Loucy (cell line): Measurements from ENCODE around the gene SORBS1.

Experiments used
- H2AFZ ChIP-seq: fragments of 200-600 bp; sonication (generic); 2 replicates; pipeline ENCODE4 v1.6.0; 2016; ENCODE audit warnings: antibody characterized with exemption, mild to moderate bottlenecking, low read length, moderate library complexity
- H3F3A ChIP-seq: fragments of 200-600 bp; 2 replicates; pipeline ENCODE4 v1.6.0; 2016; ENCODE audit warnings: antibody characterized with exemption, low read depth, mild to moderate bottlenecking
- H3K27me3 ChIP-seq: fragments of 200-600 bp; sonication (generic); 2 replicates; pipeline ENCODE4 v1.6.1; 2014; ENCODE audit warnings: low read length, mild to moderate bottlenecking; ENCODE audit not compliant: insufficient read depth, poor library complexity, severe bottlenecking
- H3K36me3 ChIP-seq: fragments of 200-600 bp; sonication (generic); 2 replicates; pipeline ENCODE4 v1.6.1; 2016; ENCODE audit warnings: low read length; ENCODE audit not compliant: insufficient read depth
- H3K4me1 ChIP-seq: fragments of 200-600 bp; sonication (generic); 2 replicates; pipeline ENCODE4 v1.5.1; 2014; ENCODE audit warnings: low read length, mild to moderate bottlenecking; ENCODE audit not compliant: insufficient read depth, poor library complexity, severe bottlenecking
- H3K4me2 ChIP-seq: fragments of 200-600 bp; sonication (generic); 2 replicates; pipeline ENCODE4 v1.6.0; 2014; ENCODE audit warnings: antibody characterized with exemption, low read length, low read depth, mild to moderate bottlenecking; ENCODE audit not compliant: poor library complexity, severe bottlenecking
- H3K4me3 ChIP-seq: fragments of 200-600 bp; sonication (generic); 2 replicates; pipeline ENCODE4 v1.5.1; 2014; ENCODE audit warnings: low read length, mild to moderate bottlenecking, mixed read lengths; ENCODE audit not compliant: poor library complexity, severe bottlenecking
- H3K79me2 ChIP-seq: fragments of 200-600 bp; sonication (generic); 2 replicates; pipeline ENCODE4 v1.6.1; 2014; ENCODE audit warnings: low read length; ENCODE audit not compliant: insufficient read depth
- H3K9ac ChIP-seq: fragments of 200-600 bp; sonication (generic); 2 replicates; pipeline ENCODE4 v1.6.0; 2014; ENCODE audit warnings: mild to moderate bottlenecking, low read depth, low read length, moderate library complexity; ENCODE audit not compliant: poor library complexity, severe bottlenecking
- H3K9me2 ChIP-seq: fragments of 200-600 bp; sonication (generic); replicated peaks from 2 replicates; pipeline ENCODE4 v1.6.1; 2016; ENCODE audit warnings: low read depth, low read length, mixed read lengths
- H3K9me3 ChIP-seq: fragments of 200-600 bp; sonication (generic); 2 replicates; pipeline ENCODE4 v1.6.1; 2014; ENCODE audit warnings: mild to moderate bottlenecking, antibody characterized with exemption, low read length, low read depth; ENCODE audit not compliant: insufficient read depth
- H4K20me1 ChIP-seq: fragments of 200-600 bp; sonication (generic); 2 replicates; pipeline ENCODE4 v1.6.0; 2014; ENCODE audit warnings: antibody characterized with exemption, low read length, mild to moderate bottlenecking; ENCODE audit not compliant: insufficient read depth, poor library complexity, severe bottlenecking
- EZH2phosphoT487 ChIP-seq: fragments of 200-600 bp; IDR thresholded peaks from 2 replicates; pipeline ENCODE4 v1.6.1; 2018; ENCODE audit warnings: antibody characterized with exemption, mild to moderate bottlenecking, moderate library complexity, borderline replicate concordance
- TF ChIP-seq, protein P1 (sequence below): fragments of 200-600 bp; sonication (generic); conservative IDR thresholded peaks from 2 replicates; pipeline ENCODE4 v1.5.1; 2014; ENCODE audit warnings: mild to moderate bottlenecking, antibody characterized with exemption, low read length

The SORBS1 gene

DNA sequence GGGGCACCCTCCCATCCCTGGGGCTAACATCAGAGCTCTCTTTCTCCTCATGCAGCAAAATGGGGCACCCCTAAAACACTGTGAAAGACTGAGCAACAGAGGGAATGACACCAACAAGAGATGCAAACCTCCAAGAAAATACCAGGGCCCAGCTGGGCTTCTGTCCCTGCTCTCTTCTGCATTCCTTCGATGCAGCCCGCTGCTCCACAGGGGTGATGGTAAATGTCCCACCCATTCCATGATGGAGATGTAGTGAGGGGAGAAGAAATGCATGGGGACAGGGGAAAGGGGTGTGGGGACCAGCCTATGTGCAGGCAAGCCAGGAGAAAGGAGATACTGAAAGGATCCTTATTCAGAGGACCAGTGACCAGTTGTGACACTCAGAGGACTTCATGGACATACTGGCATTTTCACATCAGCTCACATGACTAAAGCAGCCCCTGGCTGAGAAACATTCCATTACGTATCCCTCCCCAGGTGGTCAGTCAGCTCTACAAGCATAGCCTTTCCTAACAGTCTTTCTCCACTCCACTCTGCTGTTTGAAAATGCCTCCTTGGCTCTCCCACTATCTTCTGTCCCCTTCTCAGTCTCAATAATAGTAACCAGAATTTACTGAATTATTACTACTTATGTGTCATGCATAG lies 13.3 kb downstream of the SORBS1 start:
- Histone ChIP-seq H3K4me2 (no peak overlapping the region), H3K9me2 (no peaks in the 10 kb centered on the region), H3F3A (no peaks in the 10 kb centered on the region), H3K27me3 (no peaks in the 10 kb centered on the region), H3K9ac (no peak overlapping the region), H2AFZ (no peak overlapping the region), H3K79me2 (no peaks in the 10 kb centered on the region), H3K4me3 (no peak overlapping the region), H3K9me3 (no peaks in the 10 kb centered on the region), H3K4me1 (no peaks in the 10 kb centered on the region), H3K36me3 (no peaks in the 10 kb centered on the region), H4K20me1 (no peaks in the 10 kb centered on the region)
- TF ChIP-seq, protein P1, sequence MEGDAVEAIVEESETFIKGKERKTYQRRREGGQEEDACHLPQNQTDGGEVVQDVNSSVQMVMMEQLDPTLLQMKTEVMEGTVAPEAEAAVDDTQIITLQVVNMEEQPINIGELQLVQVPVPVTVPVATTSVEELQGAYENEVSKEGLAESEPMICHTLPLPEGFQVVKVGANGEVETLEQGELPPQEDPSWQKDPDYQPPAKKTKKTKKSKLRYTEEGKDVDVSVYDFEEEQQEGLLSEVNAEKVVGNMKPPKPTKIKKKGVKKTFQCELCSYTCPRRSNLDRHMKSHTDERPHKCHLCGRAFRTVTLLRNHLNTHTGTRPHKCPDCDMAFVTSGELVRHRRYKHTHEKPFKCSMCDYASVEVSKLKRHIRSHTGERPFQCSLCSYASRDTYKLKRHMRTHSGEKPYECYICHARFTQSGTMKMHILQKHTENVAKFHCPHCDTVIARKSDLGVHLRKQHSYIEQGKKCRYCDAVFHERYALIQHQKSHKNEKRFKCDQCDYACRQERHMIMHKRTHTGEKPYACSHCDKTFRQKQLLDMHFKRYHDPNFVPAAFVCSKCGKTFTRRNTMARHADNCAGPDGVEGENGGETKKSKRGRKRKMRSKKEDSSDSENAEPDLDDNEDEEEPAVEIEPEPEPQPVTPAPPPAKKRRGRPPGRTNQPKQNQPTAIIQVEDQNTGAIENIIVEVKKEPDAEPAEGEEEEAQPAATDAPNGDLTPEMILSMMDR: no peak
- TF ChIP-seq EZH2phosphoT487: no peak

DNA sequence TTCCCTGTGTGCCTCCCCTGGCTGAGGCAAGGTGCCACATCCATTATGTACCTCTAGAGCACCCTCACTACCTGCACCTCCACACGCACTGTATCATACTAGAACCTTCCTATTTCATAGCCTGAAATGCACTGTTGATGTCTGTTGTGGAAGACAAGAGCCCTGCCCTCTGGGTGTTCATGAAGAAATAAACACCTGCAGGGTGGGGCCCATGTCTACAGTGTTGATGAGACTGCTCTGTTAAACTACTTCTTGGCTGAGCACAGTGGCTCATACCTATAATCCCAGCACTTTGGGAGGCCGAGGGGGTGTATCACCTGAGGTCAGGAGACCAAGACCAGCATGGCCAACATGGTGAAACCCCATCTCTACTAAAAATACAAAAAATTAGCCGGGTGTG lies 14.0 kb downstream of the SORBS1 start:
- no peaks in the 10 kb centered on the region for H3K79me2 ChIP-seq
- no peaks in the 10 kb centered on the region for H3K9me3 ChIP-seq
- H3K4me1 ChIP-seq: no peaks in the 10 kb centered on the region
- H3K9ac ChIP-seq: no peak overlapping the region
- H3K4me3 ChIP-seq: no peak overlapping the region
- TF ChIP-seq, protein P1: no peak
- TF ChIP-seq EZH2phosphoT487: no peak
- no peak overlapping the region for H2AFZ ChIP-seq
- no peaks in the 10 kb centered on the region for H4K20me1 ChIP-seq
- no peaks in the 10 kb centered on the region for H3K9me2 ChIP-seq
- no peaks in the 10 kb centered on the region for H3K36me3 ChIP-seq
- no peaks in the 10 kb centered on the region for H3F3A ChIP-seq
- no peaks in the 10 kb centered on the region for H3K27me3 ChIP-seq
- no peak overlapping the region for H3K4me2 ChIP-seq

DNA sequence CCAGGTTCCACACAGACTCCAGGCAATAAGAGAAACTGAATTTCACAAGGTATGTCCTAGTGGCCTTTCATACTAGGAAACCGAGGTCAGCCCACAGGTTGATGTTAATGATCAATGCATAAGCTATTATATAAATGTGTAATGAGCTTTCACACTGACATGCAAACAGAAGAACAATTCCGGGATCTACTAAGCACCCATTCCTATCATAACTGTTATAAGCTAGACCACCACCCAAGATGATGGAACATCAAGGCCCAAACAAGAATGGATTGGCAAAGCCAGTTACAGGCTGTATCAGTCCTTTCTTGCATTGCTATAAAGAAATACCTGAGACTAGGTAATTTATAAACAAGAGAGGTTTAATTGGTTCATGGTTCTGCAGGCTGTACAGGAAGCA lies 15.2 kb downstream of the SORBS1 start:
- H3K4me2 ChIP-seq: no peak overlapping the region
- TF ChIP-seq, protein P1: no peak
- TF ChIP-seq EZH2phosphoT487: no peak
- H3K9me2 ChIP-seq: no peaks in the 10 kb centered on the region
- no peak overlapping the region for H2AFZ ChIP-seq
- no peaks in the 10 kb centered on the region for H4K20me1 ChIP-seq
- no peaks in the 10 kb centered on the region for H3K79me2 ChIP-seq
- no peak overlapping the region for H3K4me3 ChIP-seq
- no peaks in the 10 kb centered on the region for H3K4me1 ChIP-seq
- H3K9ac ChIP-seq: no peak overlapping the region
- no peaks in the 10 kb centered on the region for H3K9me3 ChIP-seq
- H3F3A ChIP-seq: no peaks in the 10 kb centered on the region
- no peaks in the 10 kb centered on the region for H3K36me3 ChIP-seq
- H3K27me3 ChIP-seq: no peaks in the 10 kb centered on the region
